Stimulated activated CD8-positive, alpha-beta memory T cell treated with anti-CD3 and anti-CD28 coated beads, Interleukin-7, amount 100 ng/mL, for 4 hours (primary cell): ENCODE measurements around the gene PACRG.

ENCODE experiments used
- DNase-seq, 2 donors: peaks; one replicate each; pipeline ENCODE4 v3.0.0-alpha.2; 2020; ENCODE audit warnings: low read depth in 2 of 2

Gene PACRG

DNA sequence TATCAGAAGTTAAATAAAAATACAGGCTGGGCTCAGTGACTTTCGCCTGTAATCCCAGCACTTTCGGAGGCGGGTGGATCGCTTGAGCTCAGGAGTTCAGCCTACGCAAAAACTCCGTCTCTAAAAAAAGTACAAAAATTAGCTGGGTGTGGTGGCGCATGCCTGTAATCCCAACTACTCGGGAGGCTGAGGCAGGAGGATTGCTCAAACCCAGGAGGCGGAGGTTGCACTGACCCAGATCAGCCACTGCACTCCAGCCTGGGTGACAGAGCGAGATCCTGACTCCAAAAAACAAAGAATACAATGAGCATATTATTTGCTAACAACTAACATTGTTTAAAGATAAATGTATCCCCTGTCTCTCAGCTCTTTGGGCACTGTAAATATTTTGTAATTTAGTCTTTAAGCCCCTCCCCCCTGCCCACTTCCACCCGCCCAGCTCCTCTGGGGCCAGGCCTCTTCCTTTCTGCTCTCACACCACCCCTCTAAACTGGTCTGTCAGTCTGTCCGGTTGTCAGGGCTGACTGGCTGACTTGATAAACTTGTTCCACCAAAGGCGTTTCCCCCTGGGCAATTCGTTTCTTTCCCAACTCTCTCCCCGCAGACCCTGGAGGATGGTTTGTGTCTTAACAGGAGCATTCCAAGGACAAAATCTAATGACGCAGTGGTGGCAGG, 624.4 kb downstream of the PACRG start:
- DNase-seq = no peak

DNA sequence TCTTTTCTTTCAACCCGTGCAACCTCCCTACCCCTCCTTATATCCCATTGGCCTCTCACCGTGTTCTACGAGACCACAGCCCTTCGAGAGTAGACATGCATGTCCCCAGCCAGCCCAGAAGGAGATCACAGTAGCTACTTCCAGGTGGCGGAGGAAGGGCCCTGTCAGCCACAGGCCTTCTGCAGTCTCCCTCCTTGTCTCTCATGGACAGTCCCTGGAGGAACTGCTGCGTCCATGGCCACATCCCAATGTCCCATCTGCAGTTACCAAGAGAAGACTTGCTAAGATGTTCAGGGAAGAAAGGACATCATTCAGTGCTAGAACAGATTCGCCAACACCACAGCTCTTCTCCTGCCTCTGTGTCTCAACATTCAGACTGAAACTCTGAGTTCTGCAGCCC, 625.2 kb downstream of the PACRG start:
- DNase-seq = no peak

DNA sequence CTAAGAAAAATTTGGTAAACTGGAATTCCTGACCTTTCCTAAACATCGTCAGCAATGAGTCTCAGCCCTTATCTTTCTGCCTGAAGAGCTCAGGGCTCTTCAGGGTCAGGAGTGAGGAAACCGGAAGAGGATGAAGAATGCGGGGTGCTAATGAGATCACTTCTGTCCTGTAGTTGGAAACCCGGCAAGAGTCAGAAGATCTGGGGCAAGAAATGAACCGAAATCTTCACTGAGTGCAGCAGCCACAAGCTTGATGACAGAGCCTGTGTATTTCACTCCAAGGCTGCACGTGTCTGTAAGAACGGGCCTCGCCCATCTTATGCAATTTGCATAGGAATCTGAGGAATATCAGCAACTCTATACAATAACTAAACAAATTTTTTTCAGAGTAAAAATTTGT, 626.3 kb downstream of the PACRG start:
- DNase-seq = no peak

DNA sequence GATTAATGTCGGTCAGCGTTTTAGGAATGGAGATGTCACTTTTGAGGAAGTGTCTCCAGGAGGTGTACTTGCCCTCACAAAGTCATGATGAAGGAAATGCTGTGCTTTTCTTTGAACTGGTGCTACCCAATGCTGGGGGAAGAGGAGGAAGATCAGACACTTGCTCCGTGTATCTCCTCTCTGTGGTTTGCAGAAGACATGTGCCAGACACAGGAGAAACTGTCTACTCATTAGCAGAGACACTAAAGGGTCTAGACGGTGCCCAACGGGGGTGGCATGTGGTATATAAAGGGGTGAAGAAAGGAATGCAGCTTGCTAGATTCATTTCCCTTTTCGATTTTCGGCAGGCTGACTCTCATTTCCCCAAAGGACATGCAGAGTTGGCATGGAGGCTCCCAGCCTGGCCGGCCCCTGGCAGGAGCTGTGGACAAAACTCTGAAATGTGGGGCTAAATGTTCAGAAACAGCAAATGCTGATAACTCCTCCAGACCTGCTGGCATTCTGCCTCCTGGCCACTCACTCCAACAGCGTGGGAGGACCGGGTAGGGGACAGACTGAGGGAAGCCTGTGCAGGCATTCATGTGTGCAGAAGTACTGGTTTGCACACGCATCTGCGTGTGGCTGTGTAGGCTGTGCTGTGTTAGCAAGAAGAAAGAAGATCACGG, 627.1 kb downstream of the PACRG start:
- no peak for DNase-seq

DNA sequence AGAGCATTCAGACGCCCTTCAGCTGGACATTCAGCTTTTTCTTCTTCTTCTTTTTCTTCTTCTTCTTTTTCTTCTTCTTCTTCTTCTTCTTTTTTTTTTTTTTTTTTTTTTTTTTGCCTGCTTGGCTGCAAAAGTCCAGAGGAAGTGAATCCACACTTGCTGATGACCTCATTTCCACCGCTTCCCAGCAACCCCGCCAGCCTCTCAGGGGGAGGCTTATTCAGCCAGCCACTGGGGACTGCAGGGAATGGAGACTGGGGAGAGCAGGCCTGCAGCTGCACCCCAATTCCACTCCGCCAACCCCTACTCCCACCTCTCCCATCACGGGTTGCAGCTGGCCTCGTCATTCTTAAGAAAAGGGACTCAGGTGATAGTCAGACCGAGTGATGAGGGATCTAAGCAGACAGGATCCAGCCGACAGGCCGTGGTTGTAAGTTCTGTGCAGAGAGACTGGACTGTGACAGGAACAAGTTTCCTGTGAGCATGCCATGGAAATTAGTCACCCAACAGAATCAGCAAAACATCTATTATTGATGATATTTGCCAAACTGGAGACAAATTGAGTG, 627.7 kb downstream of the PACRG start:
- DNase-seq = no peak

DNA sequence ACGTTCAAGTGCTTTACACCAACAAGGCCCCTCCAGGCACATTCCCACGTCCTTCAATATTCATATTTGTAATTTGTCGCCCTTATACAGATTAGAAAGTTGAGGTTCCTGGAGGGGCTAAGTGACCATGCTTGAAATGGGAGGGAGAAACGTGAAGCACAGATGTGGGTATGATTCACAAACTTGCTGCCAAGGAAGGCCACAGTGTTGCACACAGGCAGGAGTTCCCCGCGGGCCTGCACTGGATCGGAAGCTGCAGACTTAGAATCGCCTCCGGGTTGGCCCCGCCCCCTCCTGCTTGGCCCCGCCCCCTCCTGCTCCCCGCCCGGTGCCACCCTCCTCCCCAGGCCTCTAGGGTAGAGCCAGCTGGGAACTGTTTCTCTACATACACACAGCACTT, 628.5 kb downstream of the PACRG start:
- no peak for DNase-seq

DNA sequence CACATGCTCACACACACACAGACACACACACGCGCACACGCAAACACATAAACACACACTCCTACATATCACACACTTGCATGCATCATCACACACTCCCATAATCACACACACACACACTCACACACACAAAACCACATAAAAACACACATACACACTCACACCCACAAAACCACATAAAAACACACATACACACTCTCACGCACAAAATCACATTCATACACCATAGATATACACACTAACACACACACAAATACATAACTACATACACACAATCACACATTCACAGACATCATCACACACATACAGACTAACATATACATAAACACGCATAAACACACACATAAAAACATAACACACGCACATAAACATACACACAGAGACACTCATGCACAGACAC, 629.0 kb downstream of the PACRG start:
- no peak for DNase-seq

DNA sequence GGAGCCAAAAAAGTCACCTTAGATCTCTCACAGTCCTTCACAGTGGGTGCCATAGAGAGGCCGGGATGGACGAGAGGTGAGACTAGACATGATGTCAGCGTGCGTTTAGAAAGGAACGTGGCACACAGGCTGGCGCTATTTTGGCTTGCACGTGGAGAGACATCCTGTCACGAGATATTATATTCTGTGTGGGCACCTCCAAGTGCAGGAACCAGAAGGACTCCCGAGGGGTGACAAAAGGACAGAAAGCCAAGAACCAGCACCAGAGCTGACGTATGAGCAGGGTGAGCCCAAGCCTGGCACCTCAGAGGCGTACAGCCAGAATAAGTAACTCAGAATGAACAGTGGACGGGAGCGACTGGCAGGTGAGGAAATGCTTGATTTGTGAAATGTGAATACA, 636.9 kb downstream of the PACRG start:
- no peak for DNase-seq
